Keratinocyte (primary cell): ENCODE measurements around the gene ZC3H10. TPM values are rescaled to one million over a fixed set of nuclear protein-coding genes. Genes with fewer than 3 reads are reported as not detected.

ENCODE experiments used
- DNase-seq: peaks from one replicate; pipeline ENCODE4 v3.0.0-alpha.2; 2011; ENCODE audit warnings: low read depth, missing footprints, low spot score
- FAIRE-seq: peaks from 2 replicates; lab custom pipeline; 2011; peaks lifted over from hg19 to GRCh38; lab: Jason Lieb, UNC
- H2AFZ ChIP-seq: 2 replicates; pipeline ENCODE4 v1.6.0; 2012; ENCODE audit warnings: low read length, control low read depth, inconsistent platforms; ENCODE audit not compliant: control insufficient read depth
- H3K27ac ChIP-seq: 2 replicates; pipeline ENCODE4 v1.5.1; 2011; ENCODE audit warnings: low read length; ENCODE audit not compliant: control insufficient read depth, insufficient read depth
- H3K27me3 ChIP-seq: 3 replicates; pipeline ENCODE4 v1.6.0; 2011; ENCODE audit warnings: low read length; ENCODE audit not compliant: control insufficient read depth, insufficient read depth; ENCODE audit errors: extremely low read depth
- H3K36me3 ChIP-seq, 2 experiments: 2 replicates in 1 of 2; 3 replicates in 1 of 2; pipeline ENCODE4 v1.5.1; 2011; ENCODE audit warnings: low read length in 2 of 2, mild to moderate bottlenecking in 1 of 2; ENCODE audit not compliant: control insufficient read depth in 2 of 2, insufficient read depth in 2 of 2; ENCODE audit errors: extremely low read depth in 1 of 2
- H3K4me1 ChIP-seq: 3 replicates; pipeline ENCODE4 v1.5.1; 2011; ENCODE audit warnings: low read length; ENCODE audit not compliant: control insufficient read depth, insufficient read depth; ENCODE audit errors: extremely low read depth
- H3K4me2 ChIP-seq: 3 replicates; pipeline ENCODE4 v1.6.0; 2011; ENCODE audit warnings: low read depth, low read length; ENCODE audit not compliant: control insufficient read depth, insufficient read depth; ENCODE audit errors: extremely low read depth
- H3K4me3 ChIP-seq, 3 experiments: fragments of 200-600 bp in 1 of 3; sonication (generic) in 1 of 3; 2 replicates in 2 of 3; 3 replicates in 1 of 3; pipeline ENCODE4 v1.5.1; 2011 to 2016; ENCODE audit warnings: low read length in 3 of 3, mild to moderate bottlenecking in 3 of 3, control low read depth in 2 of 3, inconsistent platforms in 1 of 3, low read depth in 1 of 3, mixed read lengths in 1 of 3, mixed run types in 1 of 3, moderate library complexity in 1 of 3; ENCODE audit not compliant: control insufficient read depth in 2 of 3, insufficient read depth in 2 of 3; ENCODE audit errors: extremely low read depth in 1 of 3
- H3K79me2 ChIP-seq: 2 replicates; pipeline ENCODE4 v1.6.0; 2012; ENCODE audit warnings: low read length; ENCODE audit not compliant: control insufficient read depth, insufficient read depth
- H3K9ac ChIP-seq: 3 replicates; pipeline ENCODE4 v1.6.0; 2011; ENCODE audit warnings: low read length; ENCODE audit not compliant: control insufficient read depth, insufficient read depth; ENCODE audit errors: extremely low read depth
- H3K9me1 ChIP-seq: 3 replicates; pipeline ENCODE4 v1.6.0; 2011; ENCODE audit warnings: low read length; ENCODE audit not compliant: control insufficient read depth, insufficient read depth; ENCODE audit errors: extremely low read depth
- H3K9me3 ChIP-seq: 2 replicates; pipeline ENCODE4 v1.5.1; 2012; ENCODE audit warnings: low read depth, low read length; ENCODE audit not compliant: control insufficient read depth
- H4K20me1 ChIP-seq: 3 replicates; pipeline ENCODE4 v1.6.0; 2011; ENCODE audit warnings: low read length; ENCODE audit not compliant: control insufficient read depth, insufficient read depth; ENCODE audit errors: extremely low read depth
- EZH2 ChIP-seq: IDR thresholded peaks from one replicate; pipeline ENCODE4 v1.6.1; 2012; ENCODE audit warnings: inconsistent platforms, mild to moderate bottlenecking, low read length, moderate library complexity
- dilution Hi-C: fragments of 300-500 bp; cut with MboI; formaldehyde crosslinking; loops from one replicate; pipeline ENCODE4 v1.7.0; 2020; ENCODE audit warnings: low sequenced_read_pairs; ENCODE audit not compliant: extremely low pct_ligation_motif_present
- polyA plus RNA-seq, 5 experiments: library from polyadenylated mRNA; depleted of rRNA in 3 of 5; stranded (reverse) in 3 of 5; stranded (forward) in 1 of 5; unstranded in 1 of 5; fragments of >200 nt; gene quantifications; 1 replicate in 1 of 5; 2 replicates in 3 of 5; 3 replicates in 1 of 5; pipeline versions ENCODE4 v1.2.1 to v1.2.3, GENCODE V29; 2011 to 2012; ENCODE audit warnings: missing spikeins in 2 of 5, low read depth in 1 of 5, low replicate concordance in 1 of 5
- TF ChIP-seq, protein P1 (sequence below), 3 experiments: IDR thresholded peaks in 1 of 3; conservative IDR thresholded peaks in 1 of 3; optimal IDR thresholded peaks in 1 of 3; 2 replicates in 2 of 3; 3 replicates in 1 of 3; pipeline versions ENCODE3 to v1.5.1; 2011; ENCODE audit warnings: low read length in 3 of 3, mild to moderate bottlenecking in 3 of 3, moderate library complexity in 2 of 3, control low read depth in 1 of 3, inconsistent platforms in 1 of 3; ENCODE audit not compliant: insufficient read depth in 2 of 3; ENCODE audit errors: extremely low read depth in 1 of 3

Gene ZC3H10
- polyA plus RNA-seq, 1 donor (not counting 4 experiments of a cell fraction or from before 2014, with no cell fraction given), result 0.85 TPM

DNA sequence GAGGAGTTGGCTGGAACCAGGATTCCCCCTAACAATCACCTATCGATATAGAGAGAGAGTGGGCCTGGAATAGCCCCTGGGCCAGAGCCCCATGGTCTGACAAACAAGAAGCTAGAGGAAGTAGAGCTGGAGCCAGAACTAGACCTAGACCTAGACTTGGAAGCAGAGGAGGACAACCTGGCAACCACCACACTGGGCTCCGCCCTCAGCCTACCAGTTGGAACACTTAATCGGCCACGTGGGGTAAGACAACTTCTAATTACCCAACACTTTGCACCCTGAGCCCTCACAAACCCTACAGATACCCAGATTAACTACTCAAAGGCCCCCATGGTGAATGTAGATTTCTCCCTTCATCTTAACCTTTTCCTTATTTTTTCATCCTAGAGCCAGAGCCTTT, 18.3 kb upstream of the ZC3H10 start:
- H3K27ac ChIP-seq, result no peak overlapping the region
- no peak overlapping the region for H3K4me3 ChIP-seq
- no peaks in the 10 kb centered on the region for H3K9me1 ChIP-seq
- H3K36me3 ChIP-seq, result peaks cover 4 to 15% of the 10 kb centered on the region in 2 experiments
- H3K9ac ChIP-seq, result no peak overlapping the region
- FAIRE-seq, result no peak
- H3K4me2 ChIP-seq, result no peak overlapping the region
- no peak overlapping the region for H2AFZ ChIP-seq
- no peaks in the 10 kb centered on the region for H4K20me1 ChIP-seq
- H3K9me3 ChIP-seq, result no peaks in the 10 kb centered on the region
- TF ChIP-seq, protein P1, sequence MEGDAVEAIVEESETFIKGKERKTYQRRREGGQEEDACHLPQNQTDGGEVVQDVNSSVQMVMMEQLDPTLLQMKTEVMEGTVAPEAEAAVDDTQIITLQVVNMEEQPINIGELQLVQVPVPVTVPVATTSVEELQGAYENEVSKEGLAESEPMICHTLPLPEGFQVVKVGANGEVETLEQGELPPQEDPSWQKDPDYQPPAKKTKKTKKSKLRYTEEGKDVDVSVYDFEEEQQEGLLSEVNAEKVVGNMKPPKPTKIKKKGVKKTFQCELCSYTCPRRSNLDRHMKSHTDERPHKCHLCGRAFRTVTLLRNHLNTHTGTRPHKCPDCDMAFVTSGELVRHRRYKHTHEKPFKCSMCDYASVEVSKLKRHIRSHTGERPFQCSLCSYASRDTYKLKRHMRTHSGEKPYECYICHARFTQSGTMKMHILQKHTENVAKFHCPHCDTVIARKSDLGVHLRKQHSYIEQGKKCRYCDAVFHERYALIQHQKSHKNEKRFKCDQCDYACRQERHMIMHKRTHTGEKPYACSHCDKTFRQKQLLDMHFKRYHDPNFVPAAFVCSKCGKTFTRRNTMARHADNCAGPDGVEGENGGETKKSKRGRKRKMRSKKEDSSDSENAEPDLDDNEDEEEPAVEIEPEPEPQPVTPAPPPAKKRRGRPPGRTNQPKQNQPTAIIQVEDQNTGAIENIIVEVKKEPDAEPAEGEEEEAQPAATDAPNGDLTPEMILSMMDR (optimal IDR thresholded peaks at IDR 0.05 in 1 of 3, IDR thresholded peaks at IDR 0.05 in 1 of 3, conservative IDR thresholded peaks at IDR 0.05 in 1 of 3; ENCODE audit: extremely low read depth in 1 of 3, insufficient read depth in 2 of 3, low read length in 3 of 3), result no peak
- no peak for TF ChIP-seq EZH2
- no peaks in the 10 kb centered on the region for H3K27me3 ChIP-seq
- peaks cover 12% of the 10 kb centered on the region for H3K4me1 ChIP-seq
- DNase-seq, result no peak
- dilution Hi-C loops, result no loop called here
- peaks cover 4% of the 10 kb centered on the region for H3K79me2 ChIP-seq

DNA sequence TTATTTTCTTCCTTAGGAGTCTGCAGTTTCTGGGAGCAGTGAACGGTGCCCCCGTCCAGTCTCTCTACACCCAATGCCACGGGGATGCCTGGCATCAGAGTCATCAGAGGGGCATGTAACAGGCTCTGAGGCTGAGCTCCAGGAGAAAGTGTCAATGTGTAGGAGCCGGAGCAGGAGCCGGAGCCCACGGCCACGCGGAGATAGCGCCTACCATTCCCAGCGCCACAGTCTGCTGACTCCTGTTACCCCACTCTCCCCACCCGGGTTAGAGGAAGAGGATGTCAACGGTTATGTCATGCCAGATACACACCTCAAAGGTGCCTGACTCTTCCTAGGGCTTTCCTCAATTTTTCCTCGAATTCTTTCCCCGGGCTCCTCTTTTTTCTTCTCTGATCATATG, 17.0 kb upstream of the ZC3H10 start:
- Histone ChIP-seq H3K9me3 (no peaks in the 10 kb centered on the region), H3K4me3 (no peak overlapping the region), H2AFZ (no peak overlapping the region), H3K27ac (no peak overlapping the region), H3K4me2 (no peak overlapping the region), H4K20me1 (peaks cover under 1% of the 10 kb centered on the region), H3K79me2 (peaks cover 17% of the 10 kb centered on the region), H3K9ac (no peak overlapping the region), H3K9me1 (no peaks in the 10 kb centered on the region), H3K27me3 (no peaks in the 10 kb centered on the region), H3K4me1 (peaks cover 14% of the 10 kb centered on the region), H3K36me3 (peaks cover 5 to 14% of the 10 kb centered on the region in 2 experiments)
- FAIRE-seq (no peak), DNase-seq (no peak)
- dilution Hi-C loops, result no loop called here
- TF ChIP-seq, protein P1 (optimal IDR thresholded peaks at IDR 0.05 in 1 of 3, IDR thresholded peaks at IDR 0.05 in 1 of 3, conservative IDR thresholded peaks at IDR 0.05 in 1 of 3; ENCODE audit: extremely low read depth in 1 of 3, insufficient read depth in 2 of 3, low read length in 3 of 3), result no peak
- TF ChIP-seq EZH2, result no peak
